ENCODE results near the gene PPP1R27. TPM values are rescaled to one million over a fixed set of nuclear protein-coding genes. Genes with fewer than 3 reads are reported as not detected.

PPP1R27 gene
- total and polyA plus RNA-seq, 9 of the 15 experiments (the other 6 are each of a cell fraction or from before 2014, with no cell fraction given) = 0.29 to 6.9 (median 1.5) TPM; not detected in 2

GRCh38 chr17:81815646-81815986, 19.2 kb downstream of the PPP1R27 start:
- Histone ChIP-seq H3K9me1 (ENCODE audit: control insufficient read depth, insufficient read depth, low read length) (peaks cover 2% of the 10 kb centered on the region), H2AFZ (ENCODE audit: low read depth, low read length) (no peak overlapping the region), H3K9ac (ENCODE audit: insufficient read depth in 1 of 2, low read depth in 2 of 2, low read length in 2 of 2) (0 out of 4 replicates have a peak overlapping the region, but pooled peaks of 1 of the 2 experiments have one; percentile 4), H3K4me3 (no peak overlapping the region), H3K27me3 (ENCODE audit: control insufficient read depth in 2 of 2, insufficient read depth in 2 of 2, low read length in 2 of 2) (peaks cover 3 to 20% of the 10 kb centered on the region in 2 experiments; a peak in 4 of 5 replicates), H3K4me1 (replicated peaks in 1 of 2; ENCODE audit: control insufficient read depth in 2 of 2, insufficient read depth in 2 of 2, low read length in 2 of 2) (peaks cover 4 to 64% of the 10 kb centered on the region in 2 experiments; a peak in 4 of 5 replicates), H3K79me2 (ENCODE audit: control insufficient read depth, insufficient read depth, low read length) (no peaks in the 10 kb centered on the region), H3K4me2 (ENCODE audit: insufficient read depth, low read length) (no peak overlapping the region), H3K36me3 (ENCODE audit: control insufficient read depth, insufficient read depth, low read length) (no peaks in the 10 kb centered on the region), H3K9me3 (replicated peaks; ENCODE audit: control insufficient read depth, insufficient read depth, low read depth, low read length) (no peaks in the 10 kb centered on the region), H4K20me1 (replicated peaks; ENCODE audit: control insufficient read depth, insufficient read depth, low read length) (no peaks in the 10 kb centered on the region; the same call in 1 of the 2 replicates), H3K27ac (ENCODE audit: extremely low read depth, low read depth, low read length) (no peak overlapping the region)
- intact Hi-C loops (cut with micrococcal nuclease) = no loop called here
- FAIRE-seq (no peak), DNase-seq (ENCODE audit: extremely low read depth in 1 of 4, low spot score in 3 of 4) (no peak), ATAC-seq (no peak)
- ChIA-PET CTCF (ENCODE audit: low intra/inter-chr PET ratio) (no interaction called here), POLR2A (interaction anchor here (0.5 to 0.6 kb wide), 3 partner anchors 8 to 54 kb away, joined by 3 to 4 read pairs (median 4); no protein-coding TSS in a partner anchor)
- TF ChIP-seq KDM2B (CRISPR knock-in tag; IDR thresholded peaks at IDR 0.05) = no peak
- no peak for TF ChIP-seq STAT5A (IDR thresholded peaks at IDR 0.05; ENCODE audit: borderline replicate concordance, low read length)
- no peak for TF ChIP-seq RBM17 (IDR thresholded peaks at IDR 0.05; ENCODE audit: borderline replicate concordance, low read depth, low read length)
- BruUV-seq (replicated peaks) = no TSS peak
- in situ Hi-C loops (cut with MboI) = no loop called here
- 61% methylated on average over 2 of the region's 2 CpGs for WGBS (ENCODE audit: insufficient coverage, low coverage, missing lambda C conversion rate)

GRCh38 chr17:81814748-81815645, 19.9 kb downstream of the PPP1R27 start:
- H3K4me3 ChIP-seq = no peak overlapping the region
- ChIA-PET POLR2A (interaction anchor here (0.5 to 0.6 kb wide), 3 partner anchors 7 to 826 kb away, joined by 4 read pairs; no protein-coding TSS in a partner anchor), CTCF (ENCODE audit: low intra/inter-chr PET ratio) (no interaction called here)
- H3K9me3 ChIP-seq (replicated peaks; ENCODE audit: control insufficient read depth, insufficient read depth, low read depth, low read length) = no peaks in the 10 kb centered on the region
- peaks cover 2% of the 10 kb centered on the region for H3K9me1 ChIP-seq (ENCODE audit: control insufficient read depth, insufficient read depth, low read length)
- WGBS (ENCODE audit: insufficient coverage, low coverage, missing lambda C conversion rate) = 38% methylated on average over 18 of the region's 24 CpGs
- H3K9ac ChIP-seq (ENCODE audit: insufficient read depth in 1 of 2, low read depth in 2 of 2, low read length in 2 of 2) = peak overlapping the region in 1 of 2 experiments; percentile 26; a peak in 1 of 4 replicates
- ATAC-seq (no peak), FAIRE-seq (no peak), DNase-seq (ENCODE audit: extremely low read depth in 1 of 4, low spot score in 3 of 4) (no peak)
- H2AFZ ChIP-seq (ENCODE audit: low read depth, low read length) = no peak overlapping the region
- no peak overlapping the region for H3K27ac ChIP-seq (ENCODE audit: extremely low read depth, low read depth, low read length)
- peaks cover 3 to 26% of the 10 kb centered on the region in 2 experiments; a peak in 4 of 5 replicates for H3K27me3 ChIP-seq (ENCODE audit: control insufficient read depth in 2 of 2, insufficient read depth in 2 of 2, low read length in 2 of 2)
- intact Hi-C loops (cut with micrococcal nuclease) (no loop called here), in situ Hi-C loops (cut with MboI) (no loop called here)
- H3K4me1 ChIP-seq (replicated peaks in 1 of 2; ENCODE audit: control insufficient read depth in 2 of 2, insufficient read depth in 2 of 2, low read length in 2 of 2) = peaks cover 4 to 69% of the 10 kb centered on the region in 2 experiments; a peak in 4 of 5 replicates
- no TSS peak for BruUV-seq (replicated peaks)
- no peaks in the 10 kb centered on the region for H3K36me3 ChIP-seq (ENCODE audit: control insufficient read depth, insufficient read depth, low read length)
- H3K4me2 ChIP-seq (ENCODE audit: insufficient read depth, low read length) = no peak overlapping the region
- H3K79me2 ChIP-seq (ENCODE audit: control insufficient read depth, insufficient read depth, low read length) = no peaks in the 10 kb centered on the region
- no peaks in the 10 kb centered on the region; the same call in 1 of the 2 replicates for H4K20me1 ChIP-seq (replicated peaks; ENCODE audit: control insufficient read depth, insufficient read depth, low read length)
- TF ChIP-seq, protein P1, sequence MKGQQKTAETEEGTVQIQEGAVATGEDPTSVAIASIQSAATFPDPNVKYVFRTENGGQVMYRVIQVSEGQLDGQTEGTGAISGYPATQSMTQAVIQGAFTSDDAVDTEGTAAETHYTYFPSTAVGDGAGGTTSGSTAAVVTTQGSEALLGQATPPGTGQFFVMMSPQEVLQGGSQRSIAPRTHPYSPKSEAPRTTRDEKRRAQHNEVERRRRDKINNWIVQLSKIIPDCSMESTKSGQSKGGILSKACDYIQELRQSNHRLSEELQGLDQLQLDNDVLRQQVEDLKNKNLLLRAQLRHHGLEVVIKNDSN (CRISPR knock-in tag; IDR thresholded peaks at IDR 0.05) = 0 out of 2 replicates have a peak, but pooled peaks have one; percentile 29
- TF ChIP-seq SETDB1 (IDR thresholded peaks at IDR 0.05; ENCODE audit: low read length) (no peak), POLR2A (conservative IDR thresholded peaks at IDR 0.05) (no peak), ZNF445 (CRISPR knock-in tag; IDR thresholded peaks at IDR 0.05; ENCODE audit: low read depth) (no peak), SRF (CRISPR knock-in tag; IDR thresholded peaks at IDR 0.05) (no peak), NR1H2 (CRISPR knock-in tag; IDR thresholded peaks at IDR 0.05) (no peak)
- TF ChIP-seq, protein P2, sequence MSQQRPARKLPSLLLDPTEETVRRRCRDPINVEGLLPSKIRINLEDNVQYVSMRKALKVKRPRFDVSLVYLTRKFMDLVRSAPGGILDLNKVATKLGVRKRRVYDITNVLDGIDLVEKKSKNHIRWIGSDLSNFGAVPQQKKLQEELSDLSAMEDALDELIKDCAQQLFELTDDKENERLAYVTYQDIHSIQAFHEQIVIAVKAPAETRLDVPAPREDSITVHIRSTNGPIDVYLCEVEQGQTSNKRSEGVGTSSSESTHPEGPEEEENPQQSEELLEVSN (IDR thresholded peaks at IDR 0.05; ENCODE audit: borderline replicate concordance in 1 of 2, extremely low read depth in 1 of 2, insufficient read depth in 1 of 2, insufficient read length in 1 of 2, low read depth in 1 of 2, low read length in 1 of 2, poor library complexity in 1 of 2, severe bottlenecking in 1 of 2) = peak in 1 of 2 experiments; percentile 51
